ENCODE results near the gene LYL1.

- no peak for TF ChIP-seq POLR2A (IDR thresholded peaks at IDR 0.05; ENCODE audit: extremely low read depth, insufficient read length)
- TF ChIP-seq, protein P1, sequence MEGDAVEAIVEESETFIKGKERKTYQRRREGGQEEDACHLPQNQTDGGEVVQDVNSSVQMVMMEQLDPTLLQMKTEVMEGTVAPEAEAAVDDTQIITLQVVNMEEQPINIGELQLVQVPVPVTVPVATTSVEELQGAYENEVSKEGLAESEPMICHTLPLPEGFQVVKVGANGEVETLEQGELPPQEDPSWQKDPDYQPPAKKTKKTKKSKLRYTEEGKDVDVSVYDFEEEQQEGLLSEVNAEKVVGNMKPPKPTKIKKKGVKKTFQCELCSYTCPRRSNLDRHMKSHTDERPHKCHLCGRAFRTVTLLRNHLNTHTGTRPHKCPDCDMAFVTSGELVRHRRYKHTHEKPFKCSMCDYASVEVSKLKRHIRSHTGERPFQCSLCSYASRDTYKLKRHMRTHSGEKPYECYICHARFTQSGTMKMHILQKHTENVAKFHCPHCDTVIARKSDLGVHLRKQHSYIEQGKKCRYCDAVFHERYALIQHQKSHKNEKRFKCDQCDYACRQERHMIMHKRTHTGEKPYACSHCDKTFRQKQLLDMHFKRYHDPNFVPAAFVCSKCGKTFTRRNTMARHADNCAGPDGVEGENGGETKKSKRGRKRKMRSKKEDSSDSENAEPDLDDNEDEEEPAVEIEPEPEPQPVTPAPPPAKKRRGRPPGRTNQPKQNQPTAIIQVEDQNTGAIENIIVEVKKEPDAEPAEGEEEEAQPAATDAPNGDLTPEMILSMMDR (IDR thresholded peaks at IDR 0.05; ENCODE audit: low read depth, low read length): no peak
Measured at GRCh38 chr19:13139633-13140311, 37.1 kb upstream of the LYL1 start.

Data from NB4 (cell line).